Embryonic facial prominence (tissue), 1 donor: Measurements from ENCODE around the gene ENPP6.
"Not testable (repeated sequence)": the region's sequence is repeated elsewhere in the genome, so short reads cannot be mapped to it uniquely, and the experiment has no call there.

Experiments used
- DNase-seq: peaks from one replicate; pipeline ENCODE4 v3.0.0-alpha.2; 2016; ENCODE audit errors: extremely low spot score

Gene ENPP6

DNA sequence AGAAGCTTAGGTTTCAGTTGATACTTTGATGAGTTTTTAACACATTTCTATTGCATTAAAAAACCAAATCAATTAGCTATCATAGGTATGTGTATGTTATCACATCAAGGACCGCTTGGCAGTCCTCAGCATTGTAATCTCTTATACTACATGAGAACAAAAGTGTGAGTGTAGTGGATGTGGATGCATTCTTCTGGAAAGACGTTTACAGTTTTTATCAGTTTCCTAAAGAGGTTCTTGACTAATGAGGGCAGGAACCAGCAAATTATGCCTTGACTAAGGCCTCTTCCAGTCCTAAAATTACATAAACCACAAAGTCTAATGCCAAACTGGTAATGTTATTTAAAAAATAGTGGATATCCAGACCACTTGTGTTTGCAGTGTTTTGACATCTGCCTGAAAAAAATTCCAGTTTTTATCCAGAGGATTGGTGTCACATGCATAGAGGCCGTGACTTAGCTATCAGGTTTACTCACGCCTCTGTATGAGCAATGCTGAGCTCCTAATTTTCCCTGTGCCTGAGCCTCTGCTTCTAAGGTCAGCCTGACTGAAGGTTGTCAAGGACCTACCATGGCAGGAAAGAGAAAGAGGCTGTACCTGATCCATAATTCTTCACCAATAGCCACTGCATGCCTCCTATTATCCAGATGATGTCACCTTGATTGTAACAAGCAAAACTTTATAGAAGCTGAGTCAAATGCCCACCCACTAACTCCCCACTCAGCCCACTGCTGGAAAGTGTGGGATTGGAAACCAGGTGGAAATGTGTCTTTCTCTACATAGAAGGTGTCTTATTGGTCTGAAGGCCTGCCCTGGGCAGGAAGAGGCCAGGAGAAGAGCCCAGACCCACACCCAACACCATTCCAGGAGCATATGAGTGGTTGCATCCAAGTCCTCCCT is 68.7 kb downstream of the ENPP6 start:
- DNase-seq = no peak

- DNase-seq = no peak
Measured at GRCh38 chr4:184147858-184148737, 69.6 kb downstream of the ENPP6 start.

DNA sequence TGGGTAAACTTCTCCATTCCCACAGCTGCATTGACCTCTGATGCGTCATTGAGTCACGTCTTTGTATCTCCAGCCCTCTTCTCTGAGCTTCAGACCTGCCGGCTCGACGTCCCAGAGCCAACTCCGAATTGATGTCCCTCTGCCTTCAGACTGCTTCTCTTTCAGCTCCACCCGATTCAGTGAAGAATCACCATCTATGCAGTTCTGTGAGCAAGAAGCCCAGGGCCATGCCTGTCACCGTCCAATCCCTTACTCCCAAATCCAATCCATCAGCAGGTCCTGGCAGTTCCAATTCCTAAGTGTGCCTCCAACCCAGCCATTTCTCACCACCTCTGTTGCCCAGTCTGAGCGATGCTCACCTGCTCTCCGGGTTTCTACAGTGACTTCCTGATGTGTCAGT is 70.7 kb downstream of the ENPP6 start:
- no peak for DNase-seq

GRCh38 chr4:184145596-184145995 is 72.1 kb downstream of the ENPP6 start:
- no peak for DNase-seq

DNA sequence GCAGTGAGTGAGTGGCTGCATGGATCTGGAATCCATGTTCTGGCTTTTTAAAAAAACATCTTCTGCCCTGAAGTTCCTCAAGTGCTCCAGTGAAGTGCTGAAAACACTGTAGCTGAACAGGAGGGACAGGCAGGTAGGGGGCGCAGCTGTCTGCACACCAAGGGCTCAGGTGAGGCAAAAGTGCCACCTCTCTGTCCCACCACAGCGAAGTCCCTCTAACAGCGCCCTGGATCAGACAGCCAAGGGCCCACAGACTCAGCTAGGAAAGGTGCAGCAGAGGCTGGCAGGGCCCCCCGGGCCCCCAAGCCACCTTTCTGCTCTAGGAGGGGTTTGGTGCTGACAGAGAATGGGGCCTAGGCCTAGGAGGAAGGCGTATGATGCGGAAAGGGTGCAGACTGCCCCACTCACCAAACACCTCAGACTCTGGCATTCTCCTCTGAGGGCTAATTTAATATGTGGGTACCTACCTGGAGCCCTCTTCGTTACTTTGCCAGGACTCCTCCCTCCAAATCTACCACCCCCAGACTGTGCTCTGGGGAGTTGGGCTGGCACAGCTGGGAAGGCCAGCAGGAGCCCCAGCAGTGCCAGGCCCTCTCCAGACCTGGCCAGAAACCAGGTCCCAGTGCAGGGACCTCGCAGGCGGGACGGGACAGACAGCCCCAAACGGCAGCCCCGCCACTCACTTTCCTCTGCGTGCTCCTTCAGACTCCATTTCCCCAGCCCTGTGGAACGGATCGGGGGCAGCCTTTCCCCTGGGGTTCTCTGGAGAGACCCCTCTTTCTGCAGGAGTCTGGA is 73.7 kb downstream of the ENPP6 start:
- DNase-seq = no peak

DNA sequence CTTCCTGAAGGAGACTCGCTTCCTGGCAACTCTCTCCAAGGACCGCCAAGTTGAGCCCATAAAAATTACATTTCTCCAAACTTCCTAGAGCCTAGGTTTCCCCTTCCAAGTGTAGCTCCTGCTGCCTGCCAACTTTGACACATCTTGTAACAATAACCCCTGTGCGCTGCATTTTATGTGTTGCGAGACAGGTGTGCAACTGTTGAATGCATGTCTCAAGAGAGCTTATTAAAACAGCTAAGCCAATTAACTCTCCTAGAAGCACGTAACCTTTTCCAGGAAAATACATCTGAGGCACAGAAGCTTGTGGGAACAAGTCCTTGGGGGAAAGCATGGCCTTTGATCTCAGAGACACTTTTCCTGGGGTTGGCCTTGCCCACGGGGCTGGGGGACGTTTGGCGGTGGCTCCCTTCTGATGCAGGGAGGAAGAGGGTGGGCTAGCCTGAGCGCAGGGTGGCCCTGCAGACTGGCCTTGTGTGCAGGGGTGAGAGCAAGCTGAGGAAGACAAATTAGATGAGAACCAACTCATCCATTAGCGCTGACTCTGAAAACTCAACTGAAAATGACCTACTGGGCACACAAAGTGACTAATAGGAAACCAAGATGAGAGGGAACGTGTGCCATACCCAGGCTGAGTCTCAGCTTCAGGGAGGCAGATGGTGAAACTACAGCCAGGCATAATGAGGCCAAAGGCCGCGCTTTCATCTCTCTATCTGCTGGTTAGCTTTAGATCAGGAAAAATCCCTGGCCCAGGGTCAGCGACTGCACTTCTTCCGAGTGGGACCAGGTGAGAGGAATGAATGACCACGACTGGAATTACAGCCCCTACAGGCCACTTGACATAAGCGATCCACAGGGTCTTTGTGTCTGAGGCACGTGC is 75.3 kb downstream of the ENPP6 start:
- DNase-seq = no peak

GRCh38 chr4:184140901-184141300 is 76.8 kb downstream of the ENPP6 start:
- DNase-seq = not testable (repeated sequence)

DNA sequence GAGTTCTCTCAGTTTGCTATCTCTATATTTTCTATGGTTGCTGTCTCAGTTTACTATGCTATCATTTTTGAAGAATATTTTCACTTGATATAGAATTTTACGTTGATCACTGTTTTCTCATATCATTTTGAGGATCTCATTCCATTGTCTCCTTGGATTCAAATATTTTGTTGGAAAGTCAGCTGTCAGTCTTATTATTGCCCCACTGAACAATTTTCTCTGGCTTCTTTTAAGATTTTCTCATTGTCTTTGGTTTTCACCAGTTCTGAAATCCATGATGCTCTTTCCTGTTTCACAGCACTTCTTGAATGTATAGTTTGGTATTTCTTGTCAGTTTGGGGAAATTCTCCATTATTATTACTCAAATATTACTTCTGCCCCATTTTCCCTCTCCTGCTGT is 81.1 kb downstream of the ENPP6 start:
- no peak for DNase-seq

GRCh38 chr4:184126800-184127199 is 90.9 kb downstream of the ENPP6 start:
- no peak for DNase-seq

- no peak for DNase-seq
Measured at GRCh38 chr4:184122631-184123408, 94.9 kb downstream of the ENPP6 start.

DNA sequence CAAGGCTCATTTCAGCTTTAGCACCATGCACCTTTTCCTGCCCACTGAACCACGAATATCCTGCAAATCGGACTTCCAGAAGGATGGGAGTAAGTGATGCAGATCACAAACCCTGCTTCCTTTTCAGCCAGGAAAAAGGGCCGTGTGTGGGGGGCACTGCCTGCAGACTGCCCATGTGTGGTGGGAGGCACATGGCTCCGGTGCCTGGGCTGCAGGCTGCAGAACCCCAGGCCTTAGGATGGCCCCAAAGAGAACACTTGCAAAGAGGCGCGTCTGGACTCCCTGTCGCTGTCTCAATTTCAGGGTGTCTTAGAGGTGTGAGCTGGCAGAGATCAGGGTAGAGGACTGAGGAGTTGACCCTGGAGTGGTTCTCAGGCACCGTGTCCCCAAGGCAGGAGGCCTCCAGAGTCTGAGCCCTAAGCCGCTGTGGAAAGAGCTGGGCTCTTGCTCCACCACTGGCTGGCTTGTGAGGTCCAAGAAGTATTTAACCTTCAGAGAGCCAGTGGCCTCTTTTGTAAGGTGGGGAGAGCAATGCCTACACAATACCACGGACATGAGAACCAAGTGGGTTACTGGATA is 97.0 kb downstream of the ENPP6 start:
- no peak for DNase-seq

- DNase-seq = no peak
Measured at GRCh38 chr4:184117662-184118199, 99.9 kb downstream of the ENPP6 start.

DNA sequence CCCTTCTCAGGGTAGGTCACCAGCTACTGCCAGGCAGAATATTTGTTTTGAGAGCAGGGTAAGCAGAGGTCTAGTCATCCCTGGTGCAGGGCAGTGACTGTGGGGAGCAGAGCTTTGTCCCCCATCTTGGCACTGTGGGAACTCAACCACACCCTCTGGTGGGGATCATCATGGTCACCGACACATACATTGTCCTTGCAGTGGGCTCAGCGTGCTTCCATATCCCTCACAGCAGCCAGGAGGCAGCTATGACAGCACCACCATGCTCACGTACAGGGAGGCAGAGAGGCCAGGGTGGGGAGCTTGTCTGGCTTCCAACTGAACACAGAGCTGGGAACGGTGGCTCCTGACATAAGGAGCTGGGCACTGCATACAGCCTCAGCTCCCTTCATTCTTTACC is 102.3 kb downstream of the ENPP6 start:
- no peak for DNase-seq

- no peak for DNase-seq
Measured at GRCh38 chr4:184114431-184114830, 103.2 kb downstream of the ENPP6 start.

DNA sequence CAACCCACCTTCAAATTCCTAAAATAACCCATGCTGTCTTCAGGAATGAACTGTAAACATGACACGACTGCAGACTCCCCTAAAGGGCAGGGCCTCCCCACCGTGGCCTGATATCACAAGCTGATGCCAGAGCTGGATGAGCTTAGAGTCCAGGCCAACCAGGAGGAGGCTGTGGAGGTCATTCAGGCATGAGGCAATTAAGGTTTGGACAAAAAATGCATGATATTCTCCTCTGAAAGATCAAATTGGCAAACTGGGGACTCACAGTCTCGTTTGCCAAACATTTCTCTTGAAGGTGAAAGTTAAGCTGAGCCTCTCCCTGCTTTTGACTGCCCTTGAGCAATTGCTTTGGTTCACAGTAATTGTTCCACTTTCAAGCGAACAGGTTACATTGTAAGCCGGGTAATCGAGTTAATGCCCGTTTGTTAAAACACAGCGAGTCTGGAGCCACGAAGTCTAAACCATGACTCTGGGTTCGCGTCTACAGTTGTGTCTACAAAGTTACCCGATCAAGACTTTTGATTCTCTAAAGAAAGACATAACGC is 105.6 kb downstream of the ENPP6 start:
- DNase-seq = no peak

DNA sequence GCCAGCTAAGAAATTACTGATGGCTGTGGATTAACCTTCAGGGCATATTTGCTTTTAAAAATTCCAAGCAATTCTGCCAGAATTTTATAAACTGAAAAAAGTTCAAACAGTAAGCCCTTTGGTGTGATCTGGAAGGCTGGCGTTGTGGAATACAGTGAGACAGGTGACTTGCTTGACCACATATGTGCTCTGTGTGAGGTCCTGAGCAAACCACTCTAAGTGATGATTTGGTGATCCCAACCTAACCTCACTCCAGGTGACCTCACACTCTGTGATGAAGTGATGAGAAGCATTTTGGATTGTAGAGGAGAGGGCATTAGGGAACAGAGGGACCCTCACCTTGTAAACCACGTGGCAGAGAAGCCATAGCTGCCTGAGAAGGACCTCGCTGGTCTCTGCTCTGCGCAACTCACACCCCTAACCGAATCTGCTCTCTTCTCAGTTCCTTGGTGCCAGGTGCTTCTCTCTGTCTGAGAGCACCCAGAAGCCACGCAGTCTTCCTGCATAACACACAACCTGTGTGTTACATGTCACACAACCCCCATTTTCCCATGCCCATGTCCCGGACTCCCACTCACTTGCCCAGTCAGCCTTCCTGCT is 106.3 kb downstream of the ENPP6 start:
- DNase-seq = no peak

DNA sequence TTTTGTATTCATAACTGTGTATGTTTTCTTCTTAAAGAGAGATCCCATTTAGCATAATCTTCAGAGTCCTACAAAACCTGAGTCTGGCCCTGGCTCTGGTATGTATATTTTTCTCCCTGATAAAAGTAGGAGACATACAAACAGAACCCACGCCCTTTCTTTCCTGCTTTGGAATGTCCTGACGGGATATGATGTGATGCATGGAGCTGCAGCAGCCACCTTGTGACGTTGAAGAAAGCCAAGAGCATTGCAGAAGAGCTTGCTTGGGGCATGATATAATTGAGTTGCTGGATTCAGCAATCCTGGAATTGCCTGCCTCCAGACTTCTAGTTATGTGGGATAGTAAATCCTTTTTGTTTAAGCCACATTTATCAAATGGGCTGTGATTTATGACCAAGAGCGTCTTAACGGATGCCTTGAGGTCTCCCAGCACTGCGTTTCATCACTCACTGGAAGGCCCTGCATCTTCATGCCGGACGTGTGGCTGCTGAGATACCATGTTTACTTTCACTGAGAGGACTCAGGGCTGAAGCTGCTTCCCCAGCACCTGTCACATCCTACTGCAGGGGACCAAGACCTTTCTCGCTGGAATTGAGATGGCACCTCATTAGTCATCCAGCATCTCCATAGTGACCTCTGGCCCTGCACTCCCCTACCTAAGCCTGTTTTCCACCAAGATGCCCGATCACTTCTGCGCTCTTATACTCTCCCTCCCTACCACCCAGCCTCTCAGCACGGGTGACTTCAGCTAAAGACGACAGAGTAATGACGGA is 107.0 kb downstream of the ENPP6 start:
- DNase-seq = no peak

- no peak for DNase-seq
Measured at GRCh38 chr4:184108006-184108501, 109.6 kb downstream of the ENPP6 start.
